Stimulated activated CD4-positive, alpha-beta T cell treated with anti-CD3 and anti-CD28 coated beads, TNF-alpha, amount 100 ng/mL, for 4 hours (primary cell): Measurements from ENCODE around the gene KRTAP12-4.
"Not testable (repeated sequence)": the region's sequence is repeated elsewhere in the genome, so short reads cannot be mapped to it uniquely, and the experiment has no call there.

Experiments used
- DNase-seq, 3 experiments: peaks; one replicate each; pipeline ENCODE4 v3.0.0-alpha.2; 2020; ENCODE audit warnings: low read depth in 3 of 3

KRTAP12-4 gene

DNA sequence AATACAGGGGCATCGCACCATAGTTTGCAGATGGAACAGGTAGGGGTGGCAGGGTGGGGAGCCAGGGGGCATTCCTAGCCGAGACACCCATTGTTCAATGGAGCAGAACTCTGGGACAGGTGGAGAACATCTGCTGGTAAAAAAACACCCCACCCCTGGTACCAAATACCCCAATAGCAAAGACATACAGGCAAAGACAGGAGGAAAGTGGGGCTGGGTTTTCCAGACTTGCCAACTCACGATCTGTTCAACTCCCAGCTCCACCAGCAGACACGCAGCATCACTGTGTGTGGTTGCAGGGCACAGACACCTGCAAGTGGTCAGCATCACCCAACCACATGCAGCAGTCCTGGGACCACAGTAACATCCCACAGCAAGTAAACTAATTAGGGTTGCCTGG, 42.9 kb downstream of the KRTAP12-4 start:
- DNase-seq, result no peak

DNA sequence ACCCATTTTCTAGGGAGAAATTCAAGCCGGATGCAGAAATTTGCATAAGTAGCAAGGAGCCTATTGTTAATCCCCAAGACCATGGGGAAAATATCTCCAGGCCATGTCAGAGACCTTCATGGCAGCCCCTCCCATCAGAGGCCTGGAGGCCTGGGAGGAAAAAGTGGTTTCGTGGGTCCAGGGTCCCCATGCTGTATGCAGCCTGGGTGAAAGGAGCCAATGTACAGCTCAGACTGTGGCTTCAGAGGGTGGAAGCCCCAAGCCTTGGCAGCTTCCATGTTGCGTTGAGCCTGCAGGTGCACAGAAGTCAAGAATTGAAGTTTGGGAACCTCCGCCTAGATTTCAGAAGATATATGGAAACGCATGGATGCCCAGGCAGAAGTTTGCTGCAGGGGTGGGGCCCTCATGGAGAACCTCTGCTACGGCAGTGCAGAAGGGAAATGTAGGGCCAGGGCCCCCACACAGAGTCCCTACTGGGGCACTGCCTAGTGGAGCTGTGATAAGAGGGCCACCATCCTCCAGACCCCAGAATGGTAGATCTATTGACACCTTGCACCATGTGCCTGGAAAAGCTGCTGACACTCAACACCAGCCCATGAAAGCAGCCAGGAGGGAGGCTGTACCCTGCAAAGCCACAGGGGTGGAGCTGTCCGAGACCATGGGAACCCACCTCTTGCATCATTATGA, 44.2 kb downstream of the KRTAP12-4 start:
- not testable (repeated sequence) for DNase-seq

DNA sequence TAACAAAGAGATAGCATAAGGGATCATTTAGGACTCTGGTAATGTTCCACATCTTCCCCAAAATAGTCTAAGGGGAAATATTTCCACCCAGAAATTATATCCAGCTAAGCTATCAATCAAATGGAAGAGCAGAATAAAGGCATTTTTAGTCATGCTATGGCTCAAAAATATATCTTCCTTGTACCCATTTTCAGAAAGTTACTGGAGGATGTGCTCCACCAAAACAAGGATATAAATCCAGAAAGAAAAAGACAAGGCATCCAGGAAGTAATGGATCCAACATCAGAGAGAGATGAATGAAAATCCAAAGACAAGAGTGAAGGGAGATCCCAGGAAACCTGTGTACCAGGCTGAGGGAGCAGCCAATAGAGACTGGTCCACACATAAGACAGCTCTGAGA, 45.3 kb downstream of the KRTAP12-4 start:
- DNase-seq, result no peak

DNA sequence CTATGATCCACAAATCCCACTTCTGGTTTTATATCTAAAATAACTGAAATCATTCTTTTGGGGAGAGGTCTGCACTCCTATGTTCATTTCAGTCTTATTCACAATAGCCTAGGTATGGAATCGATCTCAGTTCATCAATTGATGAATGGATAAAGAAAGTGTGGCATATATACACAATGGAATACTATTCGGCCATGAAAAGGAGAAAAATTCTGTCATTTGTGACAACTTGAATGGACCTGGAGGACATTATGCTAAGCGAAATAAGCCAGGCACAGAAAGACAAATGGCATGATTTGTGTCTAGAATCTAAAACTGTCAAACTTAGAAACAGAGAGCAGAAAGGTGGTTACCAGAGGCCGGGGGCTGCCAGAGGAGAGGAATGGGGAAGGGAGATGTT, 48.0 kb downstream of the KRTAP12-4 start:
- no peak for DNase-seq
